Sigmoid colon (tissue), 4 donors: ENCODE measurements around the gene CGB5.

Source experiments
- POLR2A ChIP-seq, 2 donors: fragments of 450-650 bp; IDR thresholded peaks; one replicate each; pipeline ENCODE4 v1.6.1; 2016; ENCODE audit warnings: antibody characterized with exemption in 2 of 2, mild to moderate bottlenecking in 2 of 2, moderate library complexity in 2 of 2
- POLR2AphosphoS5 ChIP-seq, 4 donors: sonication (generic); formaldehyde crosslinking; IDR thresholded peaks; one replicate each; pipeline ENCODE4 v1.6.1; 2017; ENCODE audit warnings: antibody characterized with exemption in 4 of 4
- TF ChIP-seq, protein P1 (sequence below), 4 experiments: fragments of 450-650 bp in 3 of 4; fragments of 200-600 bp in 1 of 4; IDR thresholded peaks; one replicate each; pipeline ENCODE4 v1.5.1; 2016 to 2019; ENCODE audit warnings: antibody characterized with exemption in 4 of 4, mild to moderate bottlenecking in 3 of 4, moderate library complexity in 2 of 4

- TF ChIP-seq, protein P1, sequence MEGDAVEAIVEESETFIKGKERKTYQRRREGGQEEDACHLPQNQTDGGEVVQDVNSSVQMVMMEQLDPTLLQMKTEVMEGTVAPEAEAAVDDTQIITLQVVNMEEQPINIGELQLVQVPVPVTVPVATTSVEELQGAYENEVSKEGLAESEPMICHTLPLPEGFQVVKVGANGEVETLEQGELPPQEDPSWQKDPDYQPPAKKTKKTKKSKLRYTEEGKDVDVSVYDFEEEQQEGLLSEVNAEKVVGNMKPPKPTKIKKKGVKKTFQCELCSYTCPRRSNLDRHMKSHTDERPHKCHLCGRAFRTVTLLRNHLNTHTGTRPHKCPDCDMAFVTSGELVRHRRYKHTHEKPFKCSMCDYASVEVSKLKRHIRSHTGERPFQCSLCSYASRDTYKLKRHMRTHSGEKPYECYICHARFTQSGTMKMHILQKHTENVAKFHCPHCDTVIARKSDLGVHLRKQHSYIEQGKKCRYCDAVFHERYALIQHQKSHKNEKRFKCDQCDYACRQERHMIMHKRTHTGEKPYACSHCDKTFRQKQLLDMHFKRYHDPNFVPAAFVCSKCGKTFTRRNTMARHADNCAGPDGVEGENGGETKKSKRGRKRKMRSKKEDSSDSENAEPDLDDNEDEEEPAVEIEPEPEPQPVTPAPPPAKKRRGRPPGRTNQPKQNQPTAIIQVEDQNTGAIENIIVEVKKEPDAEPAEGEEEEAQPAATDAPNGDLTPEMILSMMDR (IDR thresholded peaks at IDR 0.05): no peak
- TF ChIP-seq POLR2A (IDR thresholded peaks at IDR 0.05) (no peak), POLR2AphosphoS5 (IDR thresholded peaks at IDR 0.05) (no peak)
Observed at GRCh38 chr19:49059053-49059452, 15.4 kb downstream of the CGB5 start.
